ENCODE results near the gene CXCL8.

DNA sequence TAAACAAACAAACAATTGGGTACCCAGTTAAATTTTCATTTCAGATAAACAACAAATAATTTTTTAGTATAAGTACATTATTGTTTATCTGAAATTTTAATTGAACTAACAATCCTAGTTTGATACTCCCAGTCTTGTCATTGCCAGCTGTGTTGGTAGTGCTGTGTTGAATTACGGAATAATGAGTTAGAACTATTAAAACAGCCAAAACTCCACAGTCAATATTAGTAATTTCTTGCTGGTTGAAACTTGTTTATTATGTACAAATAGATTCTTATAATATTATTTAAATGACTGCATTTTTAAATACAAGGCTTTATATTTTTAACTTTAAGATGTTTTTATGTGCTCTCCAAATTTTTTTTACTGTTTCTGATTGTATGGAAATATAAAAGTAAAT, 2.9 kb downstream of the CXCL8 start:
- TF ChIP-seq EZH2 (IDR thresholded peaks at IDR 0.05; ENCODE audit: insufficient read depth, poor library complexity, severe bottlenecking) (no peak), EZH2phosphoT487 (IDR thresholded peaks at IDR 0.05; ENCODE audit: insufficient read depth, low read depth) (no peak)

Measured in GM23248 (cell line).